PC-3 (cell line): ENCODE measurements around the gene SMG7. TPM values are rescaled to one million over a fixed set of nuclear protein-coding genes. Genes with fewer than 3 reads are reported as not detected.

Experiments used
- ATAC-seq: fragments of 200-7000 bp; cut with Tn5 transposase; 2 replicates; pipeline ENCODE4 v1.9.1; 2020; ENCODE audit warnings: mild to moderate bottlenecking, moderate library complexity
- BruUV-seq: library from RNA; stranded (reverse); fragments of 400-500 nt; replicated peaks from 2 replicates; lab custom pipeline; 2021; lab: Mats Ljungman, UMichigan
- CTCF ChIA-PET: fragments of 300-600 bp; sonication (Branson Sonifier 250); formaldehyde crosslinking; loops from one replicate; lab custom pipeline; 2022; ENCODE audit warnings: antibody characterized with exemption; lab: Charles Lee
- POLR2A ChIA-PET: fragments of 300-600 bp; sonication (Branson Sonifier 250); formaldehyde crosslinking; loops from one replicate; lab custom pipeline; 2022; ENCODE audit warnings: antibody characterized with exemption; ENCODE audit not compliant: unreplicated experiment; lab: Charles Lee
- DNase-seq: peaks from one replicate; pipeline ENCODE4 v3.0.0-alpha.2; 2015
- H2AFZ ChIP-seq: fragments of 300-600 bp; sonication (generic); 2 replicates; pipeline ENCODE4 v1.6.0; 2016; ENCODE audit warnings: antibody characterized with exemption, low read length
- H3F3A ChIP-seq: fragments of 300-600 bp; sonication (generic); one replicate; pipeline ENCODE4 v1.6.0; 2017; ENCODE audit warnings: antibody characterized with exemption, low read length, control low read depth, mild to moderate bottlenecking; ENCODE audit not compliant: unreplicated experiment
- H3K27ac ChIP-seq: fragments of 300-600 bp; sonication (generic); 2 replicates; pipeline ENCODE4 v1.5.1; 2016; ENCODE audit warnings: mild to moderate bottlenecking, low read length
- H3K27me3 ChIP-seq: fragments of 300-600 bp; sonication (generic); 2 replicates; pipeline ENCODE4 v1.6.1; 2016; ENCODE audit warnings: low read length, mixed read lengths
- H3K36me3 ChIP-seq: fragments of 300-600 bp; sonication (generic); 2 replicates; pipeline ENCODE4 v1.6.1; 2016; ENCODE audit warnings: low read depth, mixed run types, low read length, mixed read lengths
- H3K4me1 ChIP-seq: fragments of 300-600 bp; sonication (generic); 2 replicates; pipeline ENCODE4 v1.5.1; 2016; ENCODE audit warnings: low read length; ENCODE audit not compliant: insufficient read depth
- H3K4me2 ChIP-seq: fragments of 300-600 bp; sonication (generic); 2 replicates; pipeline ENCODE4 v1.6.0; 2016; ENCODE audit warnings: low read length
- H3K4me3 ChIP-seq: fragments of 300-600 bp; sonication (generic); 2 replicates; pipeline ENCODE4 v1.5.1; 2016; ENCODE audit warnings: mild to moderate bottlenecking, low read length, mixed read lengths
- H3K79me2 ChIP-seq: fragments of 300-600 bp; sonication (generic); 2 replicates; pipeline ENCODE4 v1.6.1; 2017; ENCODE audit warnings: low read length, mixed read lengths
- H3K9ac ChIP-seq: fragments of 300-600 bp; sonication (generic); 2 replicates; pipeline ENCODE4 v1.6.0; 2016; ENCODE audit warnings: mild to moderate bottlenecking, low read length
- H3K9me2 ChIP-seq: fragments of 300-600 bp; sonication (generic); replicated peaks from 2 replicates; pipeline ENCODE4 v1.6.1; 2016; ENCODE audit warnings: mixed run types, low read length, mixed read lengths
- H3K9me3 ChIP-seq: fragments of 300-600 bp; sonication (generic); 2 replicates; pipeline ENCODE4 v1.6.1; 2016; ENCODE audit warnings: low read length, mixed read lengths
- H4K20me1 ChIP-seq: fragments of 300-600 bp; sonication (generic); 2 replicates; pipeline ENCODE4 v1.6.1; 2016; ENCODE audit warnings: low read length, mixed read lengths
- EZH2 ChIP-seq: fragments of 300-600 bp; sonication (generic); IDR thresholded peaks from one replicate; pipeline ENCODE4 v1.6.1; 2017; ENCODE audit warnings: antibody characterized with exemption, mild to moderate bottlenecking, low read length; ENCODE audit not compliant: unreplicated experiment
- EZH2phosphoT487 ChIP-seq: fragments of 300-600 bp; sonication (generic); IDR thresholded peaks from 2 replicates; pipeline ENCODE4 v1.6.1; 2018; ENCODE audit warnings: mild to moderate bottlenecking, antibody characterized with exemption, low read length, borderline replicate concordance
- intact Hi-C: fragments of 100-400 bp; cut with micrococcal nuclease; formaldehyde crosslinking; loops from 2 replicates; pipeline ENCODE4 v1.9.0; 2023
- total RNA-seq: library from RNA; depleted of rRNA; stranded (reverse); fragments of >200 nt; gene quantifications from 2 replicates; pipeline ENCODE4 v1.2.3, GENCODE V29; 2014
- TF ChIP-seq, protein P1 (sequence below): fragments of 300-600 bp; sonication (generic); conservative IDR thresholded peaks from 2 replicates; pipeline ENCODE4 v1.5.1; 2017; ENCODE audit warnings: antibody characterized with exemption, low read depth, mild to moderate bottlenecking, low read length

The SMG7 gene
- total RNA-seq, 1 experiment from 2014 or later = 25.5 TPM

DNA sequence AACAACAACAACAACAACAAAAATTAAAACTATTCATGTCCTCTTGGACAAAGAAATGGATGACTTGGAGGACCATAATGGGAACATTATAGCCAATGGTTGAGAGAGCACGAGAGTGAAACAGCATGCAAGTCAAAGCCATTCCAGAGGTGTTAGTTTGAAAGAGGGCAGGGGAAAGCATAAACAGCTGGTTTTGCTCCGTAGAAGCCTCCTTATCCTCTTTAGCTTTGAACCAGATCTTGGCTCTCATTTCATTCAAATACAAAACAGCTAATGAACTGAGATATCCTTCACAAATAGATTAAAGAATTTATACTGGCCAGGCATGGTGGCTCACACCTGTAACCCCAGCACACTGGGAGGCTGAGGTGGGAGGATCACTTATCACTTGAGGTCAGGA, 8.7 kb upstream of the SMG7 start:
- no peaks in the 10 kb centered on the region for H3K9me3 ChIP-seq
- peaks cover 41% of the 10 kb centered on the region for H3K4me1 ChIP-seq
- no peaks in the 10 kb centered on the region for H3F3A ChIP-seq
- no TSS peak for BruUV-seq
- no peaks in the 10 kb centered on the region for H3K79me2 ChIP-seq
- H3K4me2 ChIP-seq = no peak overlapping the region
- intact Hi-C loops = no loop called here
- no peaks in the 10 kb centered on the region for H3K9me2 ChIP-seq
- H3K27me3 ChIP-seq = no peaks in the 10 kb centered on the region
- no peak overlapping the region for H3K9ac ChIP-seq
- H3K36me3 ChIP-seq = no peaks in the 10 kb centered on the region
- H2AFZ ChIP-seq = no peak overlapping the region
- H3K27ac ChIP-seq = no peak overlapping the region
- DNase-seq = no peak
- H3K4me3 ChIP-seq = no peak overlapping the region
- no peak for TF ChIP-seq EZH2
- ATAC-seq = no peak
- ChIA-PET CTCF (no interaction called here), POLR2A (no interaction called here)
- no peaks in the 10 kb centered on the region for H4K20me1 ChIP-seq

DNA sequence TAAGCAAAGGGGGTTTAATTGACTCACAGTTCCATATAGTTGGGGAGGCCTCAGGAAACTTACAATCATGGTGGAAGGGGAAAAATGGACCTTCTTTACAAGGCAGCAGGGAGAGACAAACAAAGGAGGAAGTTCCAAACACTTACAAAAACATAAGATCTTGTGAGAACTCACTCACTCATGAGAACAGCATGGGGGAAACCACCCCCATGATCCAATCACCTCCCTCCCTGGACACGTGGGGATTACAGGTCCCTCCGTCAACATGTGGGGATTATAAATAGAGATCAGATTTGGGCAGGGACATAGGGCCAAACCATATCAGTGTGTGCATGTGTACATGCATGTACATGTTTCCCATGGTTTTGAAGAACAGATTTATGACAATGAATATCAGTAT, 5.5 kb upstream of the SMG7 start:
- intact Hi-C loops = loop anchor here (1.0 kb wide), 1 partner anchor 34 kb away; no protein-coding TSS in a partner anchor
- no peak for DNase-seq

DNA sequence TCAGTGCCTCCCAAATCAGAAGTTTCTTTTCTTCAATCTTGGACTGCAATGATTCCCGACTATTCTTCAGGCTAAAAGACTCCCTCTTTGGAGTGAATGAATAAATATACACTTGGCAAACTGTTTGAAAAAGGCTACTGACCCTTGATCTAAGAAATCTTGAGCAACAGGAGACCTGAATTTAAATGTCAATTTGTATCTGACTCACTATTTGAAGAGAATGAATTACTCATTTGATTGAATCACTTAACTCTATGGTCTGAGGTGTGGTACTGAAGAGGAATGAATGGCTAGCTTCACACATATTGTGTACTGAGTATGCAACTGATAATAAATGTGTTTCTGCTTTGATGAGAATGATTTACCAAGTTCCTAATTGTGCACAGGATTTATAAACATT, 4.6 kb upstream of the SMG7 start:
- peak; percentile 40 for ATAC-seq
- no peaks in the 10 kb centered on the region for H3K9me3 ChIP-seq
- no peaks in the 10 kb centered on the region for H3K36me3 ChIP-seq
- H3F3A ChIP-seq = no peaks in the 10 kb centered on the region
- no peaks in the 10 kb centered on the region for H4K20me1 ChIP-seq
- no peak overlapping the region for H2AFZ ChIP-seq
- CTCF ChIA-PET = interaction anchor here (0.6 to 0.7 kb wide), 2 partner anchors 23 to 114 kb away, joined by 3 read pairs; no protein-coding TSS in a partner anchor
- peaks cover 33% of the 10 kb centered on the region for H3K4me1 ChIP-seq
- peak; percentile 80 for DNase-seq
- H3K4me2 ChIP-seq = peak overlapping the region; percentile 70
- TF ChIP-seq EZH2phosphoT487 (no peak), EZH2 (no peak)
- TF ChIP-seq, protein P1, sequence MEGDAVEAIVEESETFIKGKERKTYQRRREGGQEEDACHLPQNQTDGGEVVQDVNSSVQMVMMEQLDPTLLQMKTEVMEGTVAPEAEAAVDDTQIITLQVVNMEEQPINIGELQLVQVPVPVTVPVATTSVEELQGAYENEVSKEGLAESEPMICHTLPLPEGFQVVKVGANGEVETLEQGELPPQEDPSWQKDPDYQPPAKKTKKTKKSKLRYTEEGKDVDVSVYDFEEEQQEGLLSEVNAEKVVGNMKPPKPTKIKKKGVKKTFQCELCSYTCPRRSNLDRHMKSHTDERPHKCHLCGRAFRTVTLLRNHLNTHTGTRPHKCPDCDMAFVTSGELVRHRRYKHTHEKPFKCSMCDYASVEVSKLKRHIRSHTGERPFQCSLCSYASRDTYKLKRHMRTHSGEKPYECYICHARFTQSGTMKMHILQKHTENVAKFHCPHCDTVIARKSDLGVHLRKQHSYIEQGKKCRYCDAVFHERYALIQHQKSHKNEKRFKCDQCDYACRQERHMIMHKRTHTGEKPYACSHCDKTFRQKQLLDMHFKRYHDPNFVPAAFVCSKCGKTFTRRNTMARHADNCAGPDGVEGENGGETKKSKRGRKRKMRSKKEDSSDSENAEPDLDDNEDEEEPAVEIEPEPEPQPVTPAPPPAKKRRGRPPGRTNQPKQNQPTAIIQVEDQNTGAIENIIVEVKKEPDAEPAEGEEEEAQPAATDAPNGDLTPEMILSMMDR = no peak
- POLR2A ChIA-PET = interaction anchor here (0.6 kb wide), 1 partner anchor 14 kb away, joined by 3 read pairs; no protein-coding TSS in a partner anchor
- peak overlapping the region; percentile 66 for H3K9ac ChIP-seq
- intact Hi-C loops = loop anchor here (1.0 kb wide), 1 partner anchor 35 kb away; no protein-coding TSS in a partner anchor
- no TSS peak for BruUV-seq
- peaks cover 4% of the 10 kb centered on the region for H3K79me2 ChIP-seq
- peak overlapping the region; percentile 17; the same call in 1 of the 2 replicates for H3K4me3 ChIP-seq
- H3K9me2 ChIP-seq = no peaks in the 10 kb centered on the region
- peak overlapping the region; percentile 93 for H3K27ac ChIP-seq
- no peaks in the 10 kb centered on the region for H3K27me3 ChIP-seq

More for the DNA sequence above, 5.5 kb upstream of the SMG7 start:
- Histone ChIP-seq H3K9ac (peak overlapping the region; percentile 39; the same call in 1 of the 2 replicates), H3K9me3 (no peaks in the 10 kb centered on the region), H3K27ac (peak overlapping the region; percentile 93), H3K9me2 (no peaks in the 10 kb centered on the region), H3K4me3 (no peak overlapping the region), H4K20me1 (no peaks in the 10 kb centered on the region), H2AFZ (no peak overlapping the region), H3K4me2 (peak overlapping the region; percentile 70), H3K4me1 (peaks cover 40% of the 10 kb centered on the region), H3K79me2 (no peaks in the 10 kb centered on the region), H3K36me3 (no peaks in the 10 kb centered on the region), H3F3A (no peaks in the 10 kb centered on the region), H3K27me3 (no peaks in the 10 kb centered on the region)
- TF ChIP-seq EZH2phosphoT487 (no peak), EZH2 (no peak)
- TF ChIP-seq, protein P1 = no peak
- no peak for ATAC-seq
- no TSS peak for BruUV-seq
- POLR2A ChIA-PET = no interaction called here
- CTCF ChIA-PET = no interaction called here
